Activated CD4-positive, alpha-beta T cell treated with anti-CD3 and anti-CD28 coated beads, Interleukin-2, Interleukin-6, amounts not matched to agents 100 ng/mL and 50 ng/mL, durations not matched to agents 16 hours and 8 hours (primary cell): ENCODE data around the gene ZNF688.
"Not testable (repeated sequence)": the region's sequence is repeated elsewhere in the genome, so short reads cannot be mapped to it uniquely, and the experiment has no call there.

ENCODE experiments used
- DNase-seq: peaks from one replicate; pipeline ENCODE4 v3.0.0-alpha.2; 2020

The ZNF688 gene

GRCh38 chr16:30555315-30556124 is 16.0 kb downstream of the ZNF688 start:
- no peak for DNase-seq

GRCh38 chr16:30554557-30555314 is 16.8 kb downstream of the ZNF688 start:
- no peak for DNase-seq

GRCh38 chr16:30553393-30553899 is 18.1 kb downstream of the ZNF688 start:
- no peak for DNase-seq

GRCh38 chr16:30552956-30553355 is 18.6 kb downstream of the ZNF688 start:
- DNase-seq, result no peak

GRCh38 chr16:30551781-30552180 is 19.7 kb downstream of the ZNF688 start:
- peak; percentile 76 for DNase-seq

GRCh38 chr16:30548416-30549253 is 22.9 kb downstream of the ZNF688 start:
- no peak for DNase-seq

- DNase-seq, result no peak
Observed at GRCh38 chr16:30546115-30546514, 25.4 kb downstream of the ZNF688 start.

GRCh38 chr16:30543067-30543466 is 28.4 kb downstream of the ZNF688 start:
- no peak for DNase-seq

GRCh38 chr16:30541502-30542329 is 29.8 kb downstream of the ZNF688 start:
- DNase-seq, result no peak

GRCh38 chr16:30540916-30541464 is 30.5 kb downstream of the ZNF688 start:
- DNase-seq, result not testable (repeated sequence)

- not testable (repeated sequence) for DNase-seq
Observed at GRCh38 chr16:30539986-30540526, 31.5 kb downstream of the ZNF688 start.

- DNase-seq, result no peak
Observed at GRCh38 chr16:30539000-30539964, 32.2 kb downstream of the ZNF688 start.

- DNase-seq, result not testable (repeated sequence)
Observed at GRCh38 chr16:30536391-30537024, 35.0 kb downstream of the ZNF688 start.

- DNase-seq, result peak; percentile 75
Observed at GRCh38 chr16:30535777-30536190, 35.7 kb downstream of the ZNF688 start.

GRCh38 chr16:30535106-30535776 is 36.3 kb downstream of the ZNF688 start:
- DNase-seq, result peak; percentile 57

GRCh38 chr16:30534368-30535105 is 37.0 kb downstream of the ZNF688 start, which contains the start of gene ZNF747:
Gene ZNF747, minus strand, starts transcription at chr16:30534858. Its CDS starts 179 bp downstream, at chr16:30534679.
- peak; percentile 95 for DNase-seq

- DNase-seq, result peak; percentile 44
Observed at GRCh38 chr16:30533748-30534367, 37.7 kb downstream of the ZNF688 start.

- no peak for DNase-seq
Observed at GRCh38 chr16:30533146-30533522, 38.4 kb downstream of the ZNF688 start.
